ENCODE results near the gene MTA1.

MTA1 gene

DNA sequence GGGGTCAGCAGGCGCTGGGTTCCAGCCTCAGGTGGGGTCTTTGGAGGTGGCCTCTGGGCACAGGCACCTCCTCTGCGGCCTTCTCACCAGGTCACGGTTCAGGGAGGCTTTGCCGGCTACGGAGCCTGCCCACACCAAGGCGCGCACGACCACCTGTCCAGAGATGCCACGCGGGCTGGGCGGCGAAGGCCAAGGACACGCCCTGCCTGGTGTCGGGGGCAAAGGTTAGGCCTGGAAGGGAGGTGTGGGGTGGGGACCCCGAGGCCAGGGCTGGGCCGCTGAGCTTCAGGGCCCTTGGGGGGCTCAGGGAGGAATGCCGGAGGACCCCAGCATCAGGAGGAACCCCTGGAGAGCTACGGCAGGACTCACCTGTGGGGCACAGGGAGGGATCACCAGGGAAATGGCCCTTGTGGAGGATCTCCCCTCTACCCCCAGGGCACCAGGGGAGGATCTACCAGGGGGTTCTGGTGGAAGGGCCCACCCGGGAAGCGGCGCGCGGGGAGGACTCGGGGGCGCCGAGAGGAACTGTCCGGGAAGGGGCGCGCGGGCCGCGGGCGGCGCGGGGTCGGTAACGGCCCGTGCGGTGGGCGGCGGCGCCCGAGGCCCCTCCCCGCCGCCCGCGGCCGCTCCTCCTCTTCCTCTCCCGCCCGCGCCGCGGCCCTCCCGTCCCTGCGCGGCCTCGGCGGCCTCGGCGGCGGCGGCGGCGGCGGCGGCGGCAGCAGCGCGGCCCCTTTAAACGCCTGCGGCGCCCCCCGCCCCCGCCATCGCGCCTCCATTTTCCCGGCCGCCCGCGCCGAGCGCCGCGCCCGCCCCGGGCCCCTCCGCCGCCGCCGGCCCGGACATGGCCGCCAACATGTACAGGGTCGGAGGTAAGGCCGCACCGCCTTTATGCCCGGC lies at the start of gene MTA1:
TSS of gene MTA1 (plus strand) at position 633 of the 897 bp plus-strand sequence. CDS start at position 842, 209 bp downstream.
- DNase-seq: peak; percentile 30

DNA sequence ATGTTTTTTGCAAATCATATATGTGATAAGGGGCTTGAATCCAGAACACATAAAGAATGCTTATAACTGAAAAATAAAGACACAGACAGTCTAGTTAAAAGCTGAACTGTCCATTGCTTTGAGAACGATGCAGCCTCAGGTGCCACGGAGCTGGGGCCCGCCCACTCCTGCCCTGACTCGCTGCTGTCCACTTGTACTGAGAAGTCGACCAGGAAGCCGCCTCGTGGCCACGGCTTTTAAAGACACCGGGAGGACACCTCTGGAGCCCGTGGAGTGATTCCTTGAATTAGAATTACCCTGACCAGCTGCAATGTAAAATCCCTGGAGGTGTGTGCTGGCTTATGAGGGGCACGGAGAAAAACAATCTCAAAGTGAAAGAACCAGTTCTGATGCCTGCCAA lies 45.2 kb upstream of the MTA1 start:
- DNase-seq: no peak

DNA sequence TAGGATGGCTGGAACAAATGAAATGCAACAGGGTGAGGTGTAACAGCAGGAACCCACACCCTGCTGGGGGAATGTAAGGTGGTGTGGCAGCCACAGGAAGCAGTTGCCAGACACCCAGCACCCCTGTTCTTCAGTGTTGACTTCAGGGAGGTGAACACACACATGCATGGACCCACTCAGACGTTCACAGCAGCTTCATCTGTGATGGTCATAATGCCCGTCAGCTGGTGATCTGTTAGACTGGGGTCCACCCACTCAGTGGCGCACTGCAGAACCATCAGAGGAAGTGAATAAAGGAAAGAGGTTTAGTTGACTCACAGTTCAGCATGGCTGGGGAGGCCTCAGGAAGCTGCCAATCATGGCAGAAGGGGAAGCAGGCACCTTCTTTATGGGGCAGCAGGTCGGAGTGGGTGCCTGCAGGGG lies 44.0 kb upstream of the MTA1 start:
- DNase-seq: peak; percentile 79

DNA sequence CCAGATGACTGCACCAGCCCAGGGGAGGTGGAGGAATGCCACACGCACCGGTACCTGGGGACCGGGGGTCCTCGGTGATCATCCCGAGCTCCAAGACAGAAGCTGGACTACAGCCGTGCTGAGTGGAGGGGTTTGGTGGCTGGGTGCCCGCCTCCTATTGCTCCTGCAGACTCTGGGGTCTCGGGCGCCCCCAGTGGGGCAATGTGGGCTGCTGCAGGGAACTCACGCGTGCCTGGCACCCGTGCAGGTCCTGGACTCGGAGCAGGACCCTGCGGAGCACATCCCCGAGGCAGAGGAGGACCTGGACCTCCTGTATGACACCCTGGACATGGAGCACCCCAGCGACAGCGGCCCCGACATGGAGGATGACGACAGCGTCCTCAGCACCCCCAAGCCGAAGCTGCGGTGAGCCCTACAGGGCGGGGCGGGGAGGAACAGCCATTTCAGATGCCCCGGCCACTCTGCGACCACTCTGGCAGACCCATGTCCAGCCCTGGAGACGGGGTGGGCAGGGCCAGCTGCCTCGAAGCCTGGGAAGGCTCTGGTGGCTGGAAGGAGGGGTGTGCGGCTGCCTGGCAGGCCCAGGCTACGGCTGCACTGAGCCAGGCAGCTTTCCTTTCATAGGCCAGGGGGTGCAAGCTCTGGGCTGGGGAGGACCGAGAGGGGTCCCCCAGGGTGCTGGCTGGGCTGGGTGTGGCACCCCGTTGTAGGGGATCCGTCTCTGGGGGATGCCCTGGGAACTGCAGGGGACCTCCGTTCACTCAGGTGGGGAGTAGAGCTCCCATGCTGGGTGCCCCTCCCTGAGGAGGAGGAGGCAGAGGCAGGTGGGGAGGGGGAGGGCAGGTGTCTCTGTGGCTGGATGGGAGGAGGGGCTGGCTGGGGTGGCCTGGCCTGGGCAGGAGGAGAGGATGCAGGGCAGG lies 42.8 kb upstream of the MTA1 start:
- DNase-seq: no peak

DNA sequence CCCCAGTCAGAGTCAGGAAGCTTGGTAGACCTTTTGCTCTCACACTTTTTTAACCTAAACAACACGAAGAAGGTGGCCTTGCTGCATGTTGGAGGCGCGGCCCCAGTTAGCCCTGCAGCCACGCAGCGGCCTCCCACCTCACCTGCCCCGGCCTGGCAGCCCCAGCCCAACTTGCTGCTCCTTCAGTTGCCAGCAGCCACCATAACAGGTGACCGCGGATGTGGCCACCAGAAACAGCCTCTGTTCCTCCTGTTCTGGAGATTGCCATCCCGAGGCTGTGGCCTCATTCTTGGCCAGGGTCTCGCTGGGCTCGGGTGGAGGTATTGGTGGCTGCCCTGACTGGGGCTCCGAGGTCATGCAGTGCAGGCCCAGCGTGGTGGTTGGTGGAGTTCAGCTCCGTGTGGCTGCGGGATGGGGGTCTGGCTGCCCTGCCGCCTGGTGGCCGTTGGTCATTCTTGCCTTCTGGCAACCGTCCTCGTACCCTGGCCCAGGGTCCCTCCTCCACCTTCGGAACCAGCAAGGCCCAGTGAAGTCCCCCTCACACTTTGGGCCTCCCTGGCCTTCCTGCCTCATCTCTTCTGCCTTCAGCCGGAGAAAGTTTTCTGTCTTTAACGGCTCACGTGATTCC lies 42.0 kb upstream of the MTA1 start:
- no peak for DNase-seq

DNA sequence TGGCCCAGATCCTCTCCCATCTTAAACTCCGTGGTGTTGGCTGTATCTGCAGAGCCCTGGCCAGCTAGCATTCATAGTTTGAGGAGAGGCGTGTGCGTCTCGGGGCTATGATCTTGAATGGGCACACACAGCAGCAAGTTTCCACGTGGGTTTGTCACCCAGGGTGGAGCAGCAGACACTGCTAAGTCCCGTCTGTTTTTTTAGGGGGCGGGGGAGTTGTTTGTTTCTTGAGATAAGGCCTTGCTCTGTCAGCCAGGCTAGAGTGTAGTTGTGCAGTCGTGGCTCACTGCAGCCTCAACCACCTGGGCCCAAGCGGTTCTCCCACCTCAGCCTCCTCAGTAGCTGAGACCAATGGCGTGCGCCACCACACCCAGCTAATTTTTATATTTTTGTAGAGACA lies 41.4 kb upstream of the MTA1 start:
- no peak for DNase-seq

DNA sequence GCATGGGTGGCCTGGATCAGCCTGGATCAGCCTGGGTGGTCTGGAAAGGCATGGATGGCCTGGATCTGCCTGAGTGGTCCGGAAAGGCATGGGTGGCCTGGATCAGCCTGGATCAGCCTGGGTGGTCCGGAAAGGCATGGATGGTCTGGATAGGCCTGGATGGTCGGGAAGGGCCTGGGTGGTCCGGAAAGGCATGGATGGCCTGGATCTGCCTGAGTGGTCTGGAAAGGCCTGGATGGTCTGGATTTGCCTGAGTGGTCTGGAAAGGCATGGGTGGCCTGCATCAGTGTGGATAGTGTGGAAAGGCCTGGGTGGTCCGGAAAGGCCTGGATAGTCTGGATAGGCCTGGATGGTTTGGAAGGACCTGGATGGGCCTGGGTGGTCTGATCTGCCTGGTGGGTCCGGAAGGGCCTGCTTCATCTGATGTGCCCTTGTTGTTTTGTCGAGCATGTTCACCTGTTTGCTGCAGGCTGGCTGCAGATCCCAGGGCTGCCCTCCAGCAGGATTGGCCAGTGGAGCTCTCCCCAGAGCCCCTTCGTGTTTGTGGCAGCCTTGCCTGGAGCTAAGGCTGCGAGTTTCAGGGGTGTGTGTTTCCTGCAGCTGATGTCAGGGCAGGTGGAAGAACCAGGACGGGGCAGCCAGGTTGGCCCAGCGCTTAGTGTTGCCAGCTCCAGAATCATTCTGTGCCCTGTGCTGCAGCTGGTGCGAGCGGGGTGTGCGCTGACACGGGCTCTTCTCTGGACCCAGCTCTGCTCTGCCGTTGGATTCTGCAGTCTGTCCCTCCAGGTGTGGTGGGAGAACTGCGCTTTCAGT lies 40.5 kb upstream of the MTA1 start:
- DNase-seq: no peak

DNA sequence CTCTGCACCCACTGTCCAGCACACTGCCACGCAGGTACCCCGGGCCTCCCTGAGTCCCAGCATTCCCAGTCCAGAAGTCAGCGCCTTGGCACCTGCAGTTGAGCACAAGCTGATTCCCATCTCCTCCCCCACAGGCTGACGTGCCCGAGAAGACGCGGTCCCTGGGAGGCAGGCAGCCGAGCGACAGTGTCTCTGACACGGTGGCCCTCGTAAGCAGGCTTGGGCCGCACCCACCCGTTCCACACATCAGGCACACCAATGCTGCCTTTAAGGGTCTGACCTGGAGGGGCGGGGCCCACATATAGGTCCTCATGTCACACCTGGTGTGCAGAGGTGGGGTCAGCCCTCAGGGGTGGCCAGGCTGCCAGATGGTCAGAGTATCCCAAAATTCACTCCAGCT lies 39.7 kb upstream of the MTA1 start:
- no peak for DNase-seq

DNA sequence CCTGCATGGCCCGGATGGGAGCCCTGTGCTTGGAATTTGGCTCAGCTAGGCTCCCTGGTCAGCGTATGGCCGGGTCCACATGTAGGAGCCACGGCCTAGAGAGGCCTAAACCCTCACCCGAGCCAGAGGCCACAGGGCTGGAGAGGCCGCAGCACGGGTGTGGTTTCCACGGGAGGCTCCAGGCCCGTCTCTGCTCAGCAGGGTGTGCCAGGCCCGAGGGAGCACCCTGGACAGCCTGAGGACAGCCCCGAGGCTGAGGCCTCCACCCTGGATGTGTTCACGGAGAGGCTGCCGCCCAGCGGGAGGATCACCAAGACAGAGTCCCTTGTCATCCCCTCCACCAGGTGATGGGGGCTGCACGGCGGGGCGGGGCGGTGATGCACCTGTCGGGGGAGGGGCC lies 38.9 kb upstream of the MTA1 start:
- DNase-seq: no peak

DNA sequence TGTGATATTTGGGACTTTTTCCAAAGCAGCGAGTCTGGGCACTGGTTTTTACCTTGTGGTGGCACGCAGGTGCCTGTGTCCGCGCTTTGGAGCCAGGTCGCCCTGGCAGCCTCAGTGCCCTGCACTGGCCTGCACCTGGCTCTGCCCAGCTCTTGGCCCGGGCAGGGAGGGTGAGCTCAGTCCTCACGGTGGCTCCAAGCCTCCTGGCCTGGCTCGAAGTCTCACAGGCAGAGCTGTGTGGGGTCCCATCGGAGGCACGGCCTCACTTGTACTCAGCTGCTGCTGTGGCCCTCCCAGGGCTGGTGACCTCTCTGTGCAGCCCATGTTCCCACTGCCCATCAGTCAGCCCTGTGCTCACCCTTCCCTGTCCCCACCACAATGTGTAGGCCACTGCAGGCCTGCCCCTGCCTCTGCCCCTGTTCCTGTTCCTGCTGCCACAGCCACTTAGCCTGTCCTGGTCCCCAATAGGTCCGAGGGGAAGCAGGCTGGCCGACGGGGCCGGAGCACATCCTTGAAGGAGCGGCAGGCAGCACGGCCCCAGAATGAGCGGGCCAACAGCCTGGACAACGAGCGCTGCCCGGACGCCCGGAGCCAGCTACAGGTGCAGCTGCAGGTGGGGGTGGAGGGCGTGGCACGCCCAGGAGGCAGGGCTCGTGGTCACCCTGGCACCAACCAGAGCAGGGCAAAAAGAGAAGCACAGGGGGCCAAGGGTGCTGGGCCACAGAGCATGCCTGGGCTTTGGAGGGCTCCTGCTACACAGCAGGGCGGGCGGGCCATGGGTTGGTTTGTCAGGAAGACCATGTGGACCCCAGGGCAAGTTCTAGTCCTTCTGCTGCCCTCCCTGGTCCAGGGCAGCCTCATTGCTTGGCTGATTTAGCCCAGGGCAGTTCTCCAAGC lies 37.9 kb upstream of the MTA1 start:
- DNase-seq: no peak

DNA sequence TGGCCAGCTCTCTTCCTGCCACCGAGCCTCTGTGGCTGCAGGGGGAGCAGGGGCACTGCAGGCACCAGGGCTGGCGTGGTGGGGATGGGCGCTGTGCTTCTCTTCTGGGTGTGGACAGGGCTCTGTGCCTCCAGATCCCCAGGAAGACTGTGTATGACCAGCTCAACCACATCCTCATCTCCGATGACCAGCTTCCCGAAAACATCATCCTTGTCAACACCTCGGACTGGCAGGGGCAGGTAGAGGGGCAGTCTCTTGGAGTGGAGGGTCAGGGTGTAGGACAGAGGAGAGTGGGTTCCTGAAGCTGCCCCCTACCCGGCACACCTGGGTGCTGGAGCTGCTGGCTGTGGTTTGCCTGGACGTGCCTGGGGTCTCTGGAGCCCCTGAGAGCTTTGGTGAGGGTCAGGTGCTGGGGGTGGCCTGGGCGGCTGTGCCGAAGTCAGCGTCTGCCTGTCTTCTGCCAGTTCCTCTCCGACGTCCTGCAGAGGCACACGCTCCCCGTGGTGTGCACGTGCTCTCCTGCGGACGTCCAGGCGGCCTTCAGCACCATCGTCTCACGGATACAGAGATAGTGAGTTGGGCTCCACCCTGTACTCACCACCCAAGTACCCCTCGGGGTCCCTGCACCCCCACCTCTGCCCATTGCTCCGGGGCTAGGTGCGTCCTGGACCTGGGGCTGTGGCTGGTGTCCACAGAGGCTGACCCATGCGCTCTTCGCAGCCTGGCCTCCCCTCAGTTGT lies 37.1 kb upstream of the MTA1 start:
- no peak for DNase-seq

DNA sequence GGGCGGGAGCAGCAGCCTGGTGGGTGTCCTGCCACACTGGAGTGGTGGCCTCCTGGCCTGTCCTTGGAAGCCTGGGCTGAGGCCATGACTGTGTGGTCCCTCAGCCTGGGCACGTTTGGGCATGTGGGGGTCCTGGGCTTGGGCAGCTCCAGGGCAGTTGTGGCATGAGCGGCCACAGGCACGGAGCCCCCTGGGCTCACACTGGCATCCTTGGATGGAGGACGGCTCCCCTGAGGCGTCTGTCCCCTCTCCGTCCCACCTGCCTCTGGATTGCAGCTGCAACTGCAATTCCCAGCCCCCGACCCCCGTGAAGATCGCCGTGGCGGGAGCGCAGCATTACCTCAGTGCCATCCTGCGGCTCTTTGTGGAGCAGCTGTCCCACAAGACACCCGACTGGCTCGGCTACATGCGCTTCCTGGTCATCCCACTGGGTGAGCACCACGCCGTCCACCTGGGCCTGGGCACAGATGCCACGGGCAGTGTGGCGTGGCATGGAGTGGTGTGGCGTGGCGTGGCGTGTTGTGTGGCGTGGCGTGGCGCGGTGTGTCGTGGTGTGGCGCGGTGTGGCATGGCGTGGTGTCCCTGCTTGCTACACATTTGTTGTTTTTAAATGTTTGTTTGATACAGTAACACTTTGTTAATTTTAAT lies 36.4 kb upstream of the MTA1 start:
- DNase-seq: no peak

DNA sequence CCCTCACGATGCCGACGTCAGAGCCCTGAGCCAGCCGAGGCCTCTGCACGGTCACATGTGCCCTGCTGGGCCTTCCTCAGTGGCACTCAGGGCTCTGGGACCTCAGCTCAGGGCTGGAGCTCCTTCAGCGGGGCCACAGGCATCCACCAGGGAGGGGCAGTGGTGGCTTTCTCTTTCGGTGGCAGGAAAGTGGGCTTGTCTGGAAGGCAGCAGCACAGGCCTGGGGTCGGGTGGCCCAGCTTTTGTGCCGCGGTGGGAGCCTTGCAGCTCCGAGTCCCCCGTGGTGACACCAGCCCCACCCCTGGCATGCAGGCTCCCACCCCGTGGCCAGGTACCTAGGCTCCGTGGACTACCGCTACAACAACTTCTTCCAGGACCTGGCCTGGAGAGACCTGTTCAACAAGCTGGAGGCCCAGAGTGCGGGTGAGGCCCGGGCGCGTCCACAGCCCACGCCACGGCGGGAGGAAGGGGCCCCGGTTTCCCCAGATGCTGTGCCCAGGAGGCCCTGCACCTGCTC lies 35.5 kb upstream of the MTA1 start:
- DNase-seq: no peak

DNA sequence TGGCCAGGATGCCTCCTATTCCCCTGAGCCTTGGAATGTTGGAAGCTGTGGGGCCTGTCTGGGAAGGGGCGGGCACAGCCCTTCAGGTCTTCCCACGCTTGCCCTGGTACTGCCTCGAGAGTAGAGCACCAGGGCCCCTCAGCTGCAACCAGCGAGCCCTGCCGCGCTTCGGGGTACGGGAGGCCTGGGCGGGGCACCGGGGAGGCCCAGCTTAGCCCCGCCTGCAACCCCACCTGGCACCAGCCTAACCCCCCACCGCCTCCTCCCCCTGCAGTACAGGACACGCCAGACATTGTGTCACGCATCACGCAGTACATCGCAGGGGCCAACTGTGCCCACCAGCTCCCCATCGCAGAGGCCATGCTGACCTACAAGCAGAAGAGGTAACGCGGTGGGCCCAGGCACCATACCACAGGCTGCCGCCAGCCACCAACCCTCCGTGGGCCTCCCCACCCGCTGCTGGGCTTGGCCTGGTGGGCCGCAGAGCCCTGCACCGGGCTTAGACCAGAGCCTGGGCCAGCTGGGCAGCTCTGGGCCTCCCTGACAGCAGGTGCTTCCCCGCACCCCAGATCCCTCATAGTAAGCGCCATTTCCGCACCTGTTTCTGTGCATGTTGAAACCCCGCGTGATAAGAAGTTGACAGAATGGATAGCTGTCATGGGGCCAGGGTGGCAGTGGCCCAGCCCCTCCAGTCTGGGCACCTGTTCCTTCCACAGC lies 34.9 kb upstream of the MTA1 start:
- no peak for DNase-seq

DNA sequence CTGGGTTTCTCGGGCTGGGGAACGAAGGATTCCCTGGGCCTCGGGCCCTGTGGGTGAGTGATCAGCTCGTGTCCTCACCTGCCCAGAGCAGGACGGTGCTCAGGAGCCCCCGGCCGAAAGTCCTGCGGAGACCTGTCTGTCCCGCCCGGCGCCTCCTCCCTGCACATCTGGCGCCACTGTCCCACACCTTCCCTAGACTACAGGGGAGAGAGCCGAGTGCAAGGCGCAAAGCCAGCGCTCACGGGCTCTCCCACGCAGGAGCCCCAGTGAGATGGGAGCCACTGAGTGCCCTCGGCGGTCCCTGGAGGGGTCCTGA lies 34.3 kb upstream of the MTA1 start:
- DNase-seq: no peak

DNA sequence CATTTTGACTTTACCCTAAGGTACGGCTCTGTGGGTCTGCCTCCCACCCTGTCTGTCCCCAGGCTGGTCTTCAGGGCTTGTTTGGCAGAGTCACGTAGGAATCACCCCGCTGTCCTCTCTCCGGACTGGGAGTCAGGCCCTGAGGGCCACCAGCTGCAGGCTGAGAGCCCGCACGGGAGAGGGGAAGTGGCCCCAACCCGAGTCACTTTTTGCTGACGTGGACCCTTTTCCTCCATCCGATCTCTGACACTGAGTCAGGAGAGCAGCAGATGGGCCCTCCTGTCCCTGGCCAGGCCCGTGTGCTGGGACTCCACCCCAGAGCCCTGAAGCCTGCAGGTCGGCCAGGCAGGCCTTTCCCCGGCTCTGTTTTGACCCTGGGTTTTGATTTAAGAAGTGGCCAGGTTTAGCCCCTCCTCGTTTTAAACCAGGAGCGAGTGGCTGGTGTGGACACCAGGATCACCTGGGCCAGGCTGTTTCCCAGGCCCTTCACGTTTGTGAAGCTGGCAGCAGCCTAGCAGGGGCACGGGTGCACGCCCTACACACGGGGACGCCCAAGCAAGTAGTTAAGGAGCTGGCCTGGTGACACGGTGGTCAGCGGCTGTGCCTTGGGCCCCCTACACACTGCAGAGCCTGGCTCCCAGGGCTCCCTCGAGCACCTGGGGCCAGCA lies 33.8 kb upstream of the MTA1 start:
- no peak for DNase-seq

DNA sequence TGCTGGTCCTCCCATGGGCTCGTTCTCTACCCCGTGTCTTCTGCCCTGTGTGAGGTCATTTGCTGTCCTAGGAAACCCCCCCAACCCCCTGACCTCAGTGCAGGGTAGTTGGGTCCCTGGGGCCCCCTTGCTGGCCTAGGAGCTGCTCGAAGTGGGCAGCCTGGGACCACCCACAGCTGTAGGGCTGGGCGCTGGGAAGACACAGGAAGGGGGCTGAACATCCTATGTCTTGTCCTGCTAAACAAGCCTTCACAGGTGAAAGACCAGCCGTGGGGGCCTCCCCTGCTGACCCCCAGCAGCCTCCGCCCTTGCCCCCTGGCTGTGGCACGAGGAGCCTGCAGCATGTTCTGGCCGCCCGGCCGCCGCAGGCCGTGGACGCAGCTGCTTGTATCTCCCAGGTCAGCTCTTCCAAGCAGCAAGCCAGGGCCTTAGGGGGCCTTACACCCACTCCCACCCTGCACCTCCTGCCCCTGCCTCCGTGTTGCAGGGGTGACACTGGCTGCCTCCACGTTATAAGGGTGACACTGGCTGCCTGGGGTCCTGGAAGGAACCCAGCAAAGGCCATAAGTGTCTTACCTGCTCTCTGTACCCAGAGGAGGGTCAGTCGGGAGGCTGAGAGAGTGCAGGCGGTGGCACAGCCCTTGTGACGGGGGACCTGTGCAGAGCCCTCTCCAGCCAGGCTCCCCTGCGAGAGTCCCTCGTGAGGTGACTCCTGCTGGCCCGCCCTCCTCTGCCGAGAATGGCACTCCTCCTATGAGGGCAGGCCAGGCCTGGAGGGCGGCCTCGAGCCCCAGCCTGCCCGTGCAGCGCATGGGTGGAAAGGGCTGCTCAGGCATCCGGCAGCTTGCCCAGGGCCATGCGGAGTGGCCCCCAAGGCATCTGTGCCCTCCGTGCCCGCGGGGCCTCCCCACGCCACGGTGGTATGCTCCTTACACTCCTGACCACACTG lies 32.8 kb upstream of the MTA1 start:
- no peak for DNase-seq

DNA sequence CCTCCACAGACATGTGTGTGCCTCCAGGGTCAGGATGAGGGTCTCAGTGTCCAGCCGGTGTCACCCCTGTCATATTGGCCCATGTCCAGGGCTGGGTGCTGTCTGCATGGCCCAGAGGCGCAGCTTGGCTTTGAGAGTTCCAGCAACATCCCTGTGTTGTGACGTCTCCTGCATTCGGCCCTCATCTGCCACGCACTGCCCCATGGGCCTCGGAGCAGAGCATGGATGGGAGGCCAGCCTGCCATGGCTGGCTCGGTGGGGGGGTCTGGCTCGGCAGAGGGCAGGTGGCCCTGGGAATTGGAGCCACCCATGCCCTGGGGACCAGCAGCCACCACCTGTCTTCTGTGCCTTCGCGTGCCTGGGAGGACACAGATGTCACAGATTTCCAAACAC lies 32.1 kb upstream of the MTA1 start:
- DNase-seq: no peak

Measured in GDM1 (cell line).